SJCRH30 (cell line): ENCODE data around the gene CACNG4. TPM values are rescaled to one million over a fixed set of nuclear protein-coding genes. Genes with fewer than 3 reads are reported as not detected.
A peak's percentile ranks its signal among the peaks of the same experiment; 100 is the strongest.

Experiments used
- DNase-seq, 2 experiments: peaks; one replicate each; pipeline ENCODE4 v3.0.0-alpha.2; 2015 to 2020
- H3K27ac ChIP-seq: fragments of 250-450 bp; sonication (Bioruptor Pico); 2 replicates; pipeline ENCODE4 v1.5.1; 2020; ENCODE audit warnings: mild to moderate bottlenecking, moderate library complexity
- H3K27me3 ChIP-seq: fragments of 250-450 bp; sonication (Bioruptor Pico); 2 replicates; pipeline ENCODE4 v1.5.1; 2020; ENCODE audit warnings: mild to moderate bottlenecking, moderate library complexity
- H3K36me3 ChIP-seq: fragments of 250-450 bp; sonication (Bioruptor Pico); 2 replicates; pipeline ENCODE4 v1.5.1; 2020; ENCODE audit warnings: mild to moderate bottlenecking, moderate library complexity
- H3K4me1 ChIP-seq: fragments of 250-450 bp; sonication (Bioruptor Pico); 2 replicates; pipeline ENCODE4 v1.5.1; 2020; ENCODE audit warnings: mild to moderate bottlenecking, moderate library complexity
- H3K4me3 ChIP-seq: fragments of 250-450 bp; sonication (Bioruptor Pico); 2 replicates; pipeline ENCODE4 v1.5.1; 2020; ENCODE audit warnings: mild to moderate bottlenecking, moderate library complexity
- H3K9me3 ChIP-seq: fragments of 250-450 bp; sonication (Bioruptor Pico); replicated peaks from 2 replicates; pipeline ENCODE4 v1.5.1; 2020; ENCODE audit warnings: mild to moderate bottlenecking, moderate library complexity
- total RNA-seq: library from RNA; depleted of rRNA; stranded (reverse); fragments of >200 nt; shearing (Covaris generic); gene quantifications from 2 replicates; pipeline ENCODE4 v1.2.3, GENCODE V29; 2014

CACNG4 gene
- total RNA-seq, 1 experiment from 2014 or later: 0.49 TPM

DNA sequence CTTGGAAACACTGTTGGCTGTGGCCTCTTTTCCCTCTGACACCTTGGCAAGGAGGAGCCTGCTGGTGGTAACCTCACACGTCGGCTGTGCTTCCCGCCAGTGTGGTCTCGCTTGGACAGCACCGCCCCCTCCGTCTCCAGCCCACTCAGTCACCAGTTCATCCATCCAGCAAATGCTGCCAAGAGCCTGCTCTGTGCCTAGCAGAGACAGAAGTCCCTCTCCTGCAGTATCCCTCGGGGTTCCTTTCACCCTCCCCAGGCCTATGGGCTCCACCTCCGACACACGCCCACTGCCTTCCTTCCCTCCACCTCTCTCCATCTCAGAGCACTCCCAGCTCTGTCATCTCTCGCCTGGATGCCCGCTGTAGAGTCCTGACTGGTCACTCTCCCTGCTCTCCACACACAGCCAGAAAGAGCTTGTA lies 12.3 kb downstream of the CACNG4 start:
- no peak overlapping the region for H3K4me3 ChIP-seq
- no peak for DNase-seq
- no peak overlapping the region for H3K27ac ChIP-seq
- H3K27me3 ChIP-seq: no peaks in the 10 kb centered on the region; the same call in 1 of the 2 replicates
- H3K36me3 ChIP-seq: no peaks in the 10 kb centered on the region
- H3K4me1 ChIP-seq: no peaks in the 10 kb centered on the region
- H3K9me3 ChIP-seq: no peaks in the 10 kb centered on the region

DNA sequence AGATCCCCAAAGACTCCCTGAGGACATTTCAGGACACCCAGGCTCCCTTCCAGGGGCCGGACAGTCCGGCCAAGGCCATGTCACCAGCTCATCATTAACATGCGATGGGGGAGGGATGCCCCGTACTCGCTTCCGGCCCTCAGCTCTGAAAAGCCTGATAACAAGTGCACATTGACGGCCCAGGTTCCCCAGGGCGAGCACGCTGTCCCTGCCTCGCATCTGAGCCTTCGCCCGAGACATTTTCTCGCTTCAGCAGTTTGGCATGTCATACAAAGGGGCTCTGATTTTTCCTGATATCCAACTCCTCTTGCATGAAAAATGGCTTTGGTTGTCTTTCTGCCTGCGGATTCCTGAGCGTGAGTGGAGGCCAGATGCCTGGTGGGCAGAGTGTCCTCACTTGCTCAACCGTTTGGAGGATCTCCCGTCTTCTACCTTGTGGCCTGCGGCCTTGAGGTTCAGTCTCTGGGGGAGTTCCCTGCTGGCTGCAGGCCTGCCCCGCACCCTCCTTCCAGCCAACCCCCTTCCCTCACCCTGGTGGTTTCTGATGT lies 14.1 kb downstream of the CACNG4 start:
- DNase-seq: no peak
- no peak overlapping the region for H3K27ac ChIP-seq

DNA sequence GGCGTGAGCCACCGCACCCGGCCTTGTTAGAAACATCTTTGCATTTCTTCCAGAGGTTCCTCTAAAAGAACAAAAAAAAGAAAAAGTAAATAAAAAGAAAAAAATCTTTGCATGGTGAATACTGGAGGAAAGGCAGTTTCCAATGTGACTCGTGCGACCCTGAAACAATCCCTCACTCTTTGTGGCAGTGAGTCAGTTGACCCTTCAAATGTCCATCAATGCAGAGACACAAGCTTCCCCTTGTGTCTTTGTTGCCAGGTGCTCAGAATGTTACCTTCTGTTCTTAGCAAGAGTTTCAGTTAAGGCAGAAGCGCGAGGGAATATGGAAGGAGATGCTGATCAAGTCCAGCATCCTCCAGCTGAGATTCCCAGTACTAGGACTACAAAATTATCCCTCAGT lies 16.4 kb downstream of the CACNG4 start:
- no peaks in the 10 kb centered on the region for H3K4me1 ChIP-seq
- no peak overlapping the region for H3K4me3 ChIP-seq
- no peaks in the 10 kb centered on the region for H3K9me3 ChIP-seq
- DNase-seq: no peak
- no peak overlapping the region for H3K27ac ChIP-seq
- H3K36me3 ChIP-seq: no peaks in the 10 kb centered on the region
- H3K27me3 ChIP-seq: no peaks in the 10 kb centered on the region; the same call in 1 of the 2 replicates

More for the DNA sequence above, 14.1 kb downstream of the CACNG4 start:
- no peaks in the 10 kb centered on the region for H3K4me1 ChIP-seq
- H3K9me3 ChIP-seq: no peaks in the 10 kb centered on the region
- H3K27me3 ChIP-seq: no peaks in the 10 kb centered on the region; the same call in 1 of the 2 replicates
- no peak overlapping the region for H3K4me3 ChIP-seq
- no peaks in the 10 kb centered on the region for H3K36me3 ChIP-seq

DNA sequence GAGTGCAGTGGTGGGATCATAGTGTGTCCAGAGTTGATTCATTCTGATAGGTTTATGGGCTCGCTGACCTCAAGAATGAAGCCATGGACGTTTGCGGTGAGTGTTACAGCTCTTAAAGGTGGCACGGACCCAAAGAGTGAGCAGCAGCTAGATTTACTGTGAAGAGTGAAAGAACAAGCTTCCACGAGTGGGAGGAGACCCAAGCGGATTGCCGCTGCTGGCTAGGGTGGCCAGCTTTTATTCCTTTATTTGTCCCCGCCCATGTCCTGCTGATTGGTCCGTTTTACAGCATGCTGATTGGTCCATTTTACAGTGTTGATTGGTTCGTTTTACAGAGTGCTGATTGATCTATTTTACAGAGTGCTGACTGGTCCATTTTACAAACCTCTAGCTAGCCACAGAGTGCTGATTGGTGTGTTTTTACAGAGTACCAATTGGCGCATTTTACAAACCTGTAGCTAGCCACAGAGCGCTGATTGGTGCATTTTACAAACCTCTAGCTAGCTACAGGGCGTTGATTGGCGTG lies 17.5 kb downstream of the CACNG4 start:
- Histone ChIP-seq H3K4me3 (no peak overlapping the region), H3K36me3 (no peaks in the 10 kb centered on the region), H3K4me1 (no peaks in the 10 kb centered on the region), H3K27ac (no peak overlapping the region), H3K27me3 (no peaks in the 10 kb centered on the region; the same call in 1 of the 2 replicates), H3K9me3 (no peaks in the 10 kb centered on the region)
- DNase-seq: peak; percentile 15 to 19

DNA sequence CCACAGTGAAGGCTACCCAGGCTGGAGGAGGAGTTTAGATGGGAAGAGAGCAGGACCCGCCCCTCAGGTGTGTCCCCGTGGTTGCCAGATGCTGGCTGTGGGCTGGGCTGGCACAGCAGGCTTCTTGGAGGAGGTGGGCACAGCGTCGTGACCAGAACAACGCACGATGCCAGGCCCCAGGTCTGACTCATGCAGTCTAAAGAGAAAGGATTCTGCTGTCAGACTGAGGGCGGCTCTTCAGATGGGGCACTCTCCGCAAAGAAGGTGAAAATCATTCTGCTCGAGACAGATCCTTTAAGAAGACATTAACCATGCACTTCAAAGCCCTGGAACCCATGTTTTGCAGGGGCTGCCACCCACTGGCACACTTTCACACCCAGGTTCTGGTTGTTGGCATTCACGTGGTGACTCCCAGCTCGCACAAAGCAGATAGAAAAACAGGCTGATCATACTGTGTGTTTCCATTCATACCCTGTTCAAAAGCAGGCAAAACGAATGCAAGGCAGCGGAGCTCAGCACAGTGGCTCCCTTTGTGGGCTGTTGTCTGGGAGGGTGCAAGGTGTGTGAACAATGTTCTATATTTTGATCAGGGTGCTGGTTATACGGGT lies 19.0 kb downstream of the CACNG4 start:
- Histone ChIP-seq H3K27ac (no peak overlapping the region), H3K4me1 (no peaks in the 10 kb centered on the region), H3K36me3 (no peaks in the 10 kb centered on the region), H3K27me3 (no peaks in the 10 kb centered on the region), H3K4me3 (no peak overlapping the region), H3K9me3 (no peaks in the 10 kb centered on the region)
- DNase-seq: no peak

DNA sequence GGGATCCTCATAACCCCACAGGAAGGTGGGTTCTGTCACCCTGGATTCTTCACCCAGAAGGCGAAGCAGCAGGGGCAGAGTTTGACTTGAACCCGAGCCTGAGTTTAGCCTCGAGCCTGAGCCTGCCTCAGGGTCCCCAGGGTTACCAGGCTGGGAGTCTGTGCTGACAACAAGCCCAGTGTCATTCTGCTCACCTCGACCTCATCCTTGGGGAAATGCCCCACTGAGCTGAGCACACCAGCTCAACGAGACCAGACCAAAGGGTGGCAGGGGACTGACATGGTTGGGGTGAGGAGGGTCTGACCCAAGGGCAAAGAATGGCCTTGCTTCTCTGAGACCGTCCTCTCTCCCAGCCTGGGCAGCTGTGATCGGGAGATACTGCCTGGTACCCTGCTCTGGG lies 20.2 kb downstream of the CACNG4 start:
- Histone ChIP-seq H3K4me1 (no peaks in the 10 kb centered on the region), H3K9me3 (no peaks in the 10 kb centered on the region), H3K27ac (no peak overlapping the region), H3K4me3 (no peak overlapping the region), H3K36me3 (no peaks in the 10 kb centered on the region), H3K27me3 (no peaks in the 10 kb centered on the region)
- no peak for DNase-seq

DNA sequence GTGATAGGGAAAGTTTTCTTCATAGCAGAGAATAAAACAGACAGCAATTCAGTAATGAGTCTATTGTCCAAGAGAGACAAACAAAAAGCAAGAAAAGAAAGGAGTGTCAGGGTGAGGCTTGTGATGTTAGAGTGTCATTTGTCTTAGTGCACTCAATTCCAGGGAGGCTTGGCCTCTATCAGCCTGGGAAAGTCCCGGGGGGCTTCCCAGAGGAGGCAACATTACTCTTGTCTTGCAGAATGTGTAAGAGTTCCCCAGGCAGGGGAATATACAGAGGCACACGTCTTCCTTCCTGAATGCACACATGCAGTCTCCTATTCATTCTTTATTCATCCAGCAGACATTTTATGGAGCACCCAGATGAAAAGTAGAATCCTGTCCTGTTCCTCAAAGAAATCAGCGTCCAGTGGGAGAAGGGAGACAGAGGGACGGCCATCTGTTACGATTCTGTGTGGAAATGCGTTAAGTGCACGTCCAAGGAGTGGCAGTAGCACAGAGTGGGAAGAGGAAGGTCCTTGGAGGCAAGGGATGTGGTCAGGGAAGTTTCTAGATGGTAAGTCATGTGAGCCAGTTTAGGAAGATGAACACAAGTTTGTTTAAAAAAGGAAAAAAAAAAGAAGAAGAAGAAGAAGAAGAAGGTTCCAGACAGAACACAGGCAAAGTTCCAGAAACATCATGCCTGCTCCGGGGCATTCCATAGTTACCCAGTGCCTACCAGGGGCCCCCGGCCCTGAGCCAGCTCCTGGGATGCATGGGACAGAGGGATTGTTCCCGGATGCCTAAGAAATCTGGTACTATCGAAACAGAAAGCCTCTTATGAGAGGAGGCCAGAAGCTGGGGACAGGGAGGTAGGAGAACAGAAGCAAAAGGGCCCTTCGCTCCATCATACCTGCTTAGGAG lies 21.1 kb downstream of the CACNG4 start:
- Histone ChIP-seq H3K4me1 (no peaks in the 10 kb centered on the region), H3K36me3 (no peaks in the 10 kb centered on the region), H3K27ac (no peak overlapping the region), H3K27me3 (no peaks in the 10 kb centered on the region), H3K9me3 (no peaks in the 10 kb centered on the region), H3K4me3 (no peak overlapping the region)
- no peak for DNase-seq

DNA sequence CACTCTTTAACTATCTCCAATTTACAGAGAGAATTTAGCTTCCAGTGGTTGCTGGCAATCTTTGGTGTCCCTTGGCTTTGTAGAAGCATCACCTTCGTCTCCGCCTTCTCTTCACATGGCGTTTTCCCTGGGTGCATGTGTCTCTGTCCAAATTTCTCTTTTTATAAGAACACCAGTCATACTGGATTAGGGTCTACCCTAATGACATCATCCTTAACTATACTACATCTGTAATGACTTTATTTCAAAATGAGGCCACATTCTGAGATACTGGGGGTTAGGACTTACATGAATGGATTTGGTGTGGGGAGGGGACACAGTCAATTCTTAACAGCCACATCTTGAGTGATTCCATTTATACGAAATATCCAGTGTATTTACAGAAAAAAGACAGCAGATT lies 22.2 kb downstream of the CACNG4 start:
- no peak overlapping the region for H3K27ac ChIP-seq
- no peaks in the 10 kb centered on the region for H3K27me3 ChIP-seq
- no peaks in the 10 kb centered on the region for H3K9me3 ChIP-seq
- H3K4me1 ChIP-seq: no peaks in the 10 kb centered on the region
- no peaks in the 10 kb centered on the region for H3K36me3 ChIP-seq
- no peak overlapping the region for H3K4me3 ChIP-seq
- DNase-seq: no peak

DNA sequence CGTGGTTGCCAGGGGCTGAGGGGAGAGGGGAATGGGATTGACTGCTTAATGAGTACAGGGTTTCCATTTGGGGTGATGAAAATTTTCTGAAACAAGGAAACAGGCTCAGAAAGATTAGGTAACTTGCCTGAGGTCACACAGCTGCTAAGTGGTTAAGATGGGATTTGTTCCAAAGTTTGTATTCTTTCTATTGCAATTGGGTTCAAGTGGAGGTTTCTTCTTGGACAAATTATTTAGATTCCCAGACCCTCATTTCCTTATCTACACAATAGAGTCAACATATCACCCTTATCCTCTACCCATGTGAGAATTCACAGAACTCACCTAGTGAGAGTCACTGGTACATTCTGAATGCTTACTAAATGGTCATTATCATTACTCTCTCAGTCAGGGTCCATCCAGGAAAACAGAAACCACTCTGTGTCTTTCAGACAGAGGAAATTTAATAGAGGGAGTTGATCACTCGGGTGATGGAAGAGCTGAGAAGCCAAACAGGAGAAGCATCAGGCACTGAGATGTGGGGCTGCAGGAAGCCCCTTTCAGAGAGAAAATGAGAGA lies 22.6 kb downstream of the CACNG4 start:
- no peak overlapping the region for H3K27ac ChIP-seq
- H3K4me3 ChIP-seq: no peak overlapping the region
- no peak for DNase-seq
- H3K9me3 ChIP-seq: no peaks in the 10 kb centered on the region
- H3K36me3 ChIP-seq: no peaks in the 10 kb centered on the region
- no peaks in the 10 kb centered on the region for H3K4me1 ChIP-seq
- no peaks in the 10 kb centered on the region for H3K27me3 ChIP-seq

DNA sequence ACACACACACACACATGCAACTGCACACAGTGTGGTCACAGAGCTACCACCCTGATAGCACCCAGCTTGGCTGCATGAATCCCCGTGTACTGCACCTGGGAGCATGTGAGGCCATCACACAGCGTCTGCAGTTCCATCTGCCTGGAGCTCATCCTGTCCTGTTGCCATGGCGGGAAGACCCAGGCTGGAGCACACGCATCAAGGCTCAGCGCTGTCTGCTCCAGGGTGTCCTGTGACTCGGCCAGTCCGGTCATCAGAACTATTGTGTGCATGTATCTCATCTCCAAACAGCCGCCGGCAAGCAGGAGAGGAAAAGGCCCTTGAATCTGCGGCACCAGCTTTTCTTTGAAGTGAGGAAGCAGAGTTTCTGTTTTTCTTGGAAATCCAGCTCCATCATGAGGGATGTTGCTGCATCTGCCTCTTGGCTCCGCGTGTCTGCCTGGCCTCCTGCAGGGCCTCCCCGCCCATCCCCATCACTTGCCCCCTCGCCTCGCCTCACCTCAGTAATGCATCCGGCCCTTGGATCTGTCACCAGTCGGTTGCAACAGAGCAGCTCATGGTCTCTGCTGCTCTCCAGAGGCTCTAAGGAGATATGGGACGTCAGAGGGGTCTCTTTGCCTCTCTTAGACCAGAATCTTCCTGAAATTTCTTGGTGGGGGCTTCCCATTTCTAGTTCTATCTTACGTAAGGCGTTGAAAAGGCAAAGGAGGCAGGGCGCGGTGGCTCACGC lies 23.7 kb downstream of the CACNG4 start:
- no peaks in the 10 kb centered on the region for H3K36me3 ChIP-seq
- no peak for DNase-seq
- no peak overlapping the region for H3K4me3 ChIP-seq
- no peak overlapping the region for H3K27ac ChIP-seq
- H3K4me1 ChIP-seq: no peaks in the 10 kb centered on the region
- H3K27me3 ChIP-seq: no peaks in the 10 kb centered on the region
- no peaks in the 10 kb centered on the region for H3K9me3 ChIP-seq

DNA sequence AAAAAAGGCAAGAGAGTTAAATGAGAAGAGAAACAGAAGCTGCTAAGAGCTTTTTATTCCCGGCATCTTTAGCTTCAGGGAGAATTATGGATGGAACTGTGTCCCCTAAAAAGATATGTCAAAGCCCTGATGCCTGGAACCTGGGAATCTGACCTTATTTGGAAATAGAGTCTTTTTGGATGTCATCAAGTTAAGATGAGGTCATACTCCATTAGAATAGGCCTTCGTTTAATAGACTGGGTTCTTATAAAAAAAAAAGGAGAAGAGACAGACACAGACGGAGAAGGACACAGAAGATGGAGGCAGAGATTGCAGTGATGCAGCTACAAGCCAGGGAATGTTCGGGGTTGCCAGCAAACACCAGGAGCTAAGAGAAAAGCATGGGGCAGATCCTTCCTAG lies 24.6 kb downstream of the CACNG4 start:
- H3K9me3 ChIP-seq: no peaks in the 10 kb centered on the region
- DNase-seq: no peak
- no peak overlapping the region for H3K4me3 ChIP-seq
- no peaks in the 10 kb centered on the region for H3K27me3 ChIP-seq
- no peaks in the 10 kb centered on the region for H3K36me3 ChIP-seq
- no peaks in the 10 kb centered on the region for H3K4me1 ChIP-seq
- H3K27ac ChIP-seq: no peak overlapping the region

DNA sequence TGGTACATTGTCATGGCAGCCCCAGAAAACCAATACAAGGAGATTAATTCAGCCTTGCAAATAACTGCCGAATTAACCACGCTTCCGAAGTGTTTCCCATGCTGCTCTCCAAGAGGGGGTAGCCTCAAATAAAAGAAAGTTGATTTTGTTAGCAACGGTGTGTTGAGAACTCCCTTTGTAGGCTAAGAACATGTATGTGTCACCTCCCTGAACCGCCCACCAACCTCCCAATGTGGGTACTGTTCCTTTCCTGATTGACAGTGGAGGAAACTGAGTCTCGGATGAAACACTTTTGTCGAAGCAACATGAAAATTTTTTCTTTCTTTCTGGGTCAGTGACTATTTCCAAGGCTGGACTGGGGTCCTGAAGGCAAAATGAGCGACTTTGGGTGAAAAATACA lies 25.1 kb downstream of the CACNG4 start:
- no peak overlapping the region for H3K27ac ChIP-seq

DNA sequence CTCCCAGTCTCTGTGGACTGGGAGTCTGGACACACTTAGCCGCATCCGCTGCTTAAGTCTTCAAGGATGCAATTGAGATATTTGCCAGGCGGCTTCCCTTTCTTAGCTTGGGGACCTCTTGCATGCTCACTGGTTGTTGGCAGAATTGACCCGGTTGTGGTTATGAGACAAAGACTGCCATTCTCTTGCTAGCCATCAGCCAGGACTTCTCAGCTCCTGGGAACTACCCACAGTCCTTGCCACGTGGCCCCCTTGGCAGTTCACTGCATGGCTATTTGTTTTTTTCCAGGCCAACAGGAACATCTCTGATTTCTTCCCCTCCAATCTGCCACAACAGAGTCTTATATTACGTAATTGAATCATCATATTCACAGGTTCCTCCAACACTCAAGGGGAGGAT lies 25.5 kb downstream of the CACNG4 start:
- no peak for DNase-seq
- Histone ChIP-seq H3K4me3 (no peak overlapping the region), H3K4me1 (no peaks in the 10 kb centered on the region), H3K27me3 (no peaks in the 10 kb centered on the region; the same call in 1 of the 2 replicates), H3K36me3 (no peaks in the 10 kb centered on the region), H3K9me3 (no peaks in the 10 kb centered on the region), H3K27ac (no peak overlapping the region)

More for the DNA sequence above, 25.1 kb downstream of the CACNG4 start:
- no peaks in the 10 kb centered on the region for H3K9me3 ChIP-seq
- no peak for DNase-seq
- H3K27me3 ChIP-seq: no peaks in the 10 kb centered on the region; the same call in 1 of the 2 replicates
- no peak overlapping the region for H3K4me3 ChIP-seq
- H3K4me1 ChIP-seq: no peaks in the 10 kb centered on the region
- H3K36me3 ChIP-seq: no peaks in the 10 kb centered on the region

DNA sequence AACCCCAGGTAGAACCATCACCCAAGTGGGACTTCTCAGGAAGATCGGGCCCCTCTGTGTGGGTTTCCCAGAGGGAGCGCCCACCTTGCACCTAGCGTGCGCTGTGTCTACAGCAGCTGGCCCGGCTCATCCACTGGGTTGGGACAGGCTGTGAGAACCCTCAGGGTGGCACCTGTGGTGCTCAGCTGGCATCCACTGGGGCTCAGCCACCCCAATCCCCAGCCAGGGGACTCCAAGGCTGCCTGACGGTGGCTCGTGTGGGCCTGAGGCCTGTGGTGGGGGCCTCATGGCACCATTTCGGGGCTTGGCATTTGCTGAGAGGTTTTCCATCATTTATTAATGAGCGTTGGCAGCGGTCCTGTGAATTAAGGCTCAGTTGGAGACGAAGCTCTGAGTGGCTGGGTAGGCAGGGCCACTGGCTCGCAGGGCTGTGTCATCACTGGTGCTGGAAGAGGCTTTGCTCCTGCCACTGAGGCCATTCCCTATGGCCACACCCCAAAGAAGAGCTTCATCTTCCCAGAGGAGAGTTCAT lies 28.5 kb downstream of the CACNG4 start:
- H3K27me3 ChIP-seq: no peaks in the 10 kb centered on the region; the same call in 1 of the 2 replicates
- no peaks in the 10 kb centered on the region for H3K4me1 ChIP-seq
- no peaks in the 10 kb centered on the region for H3K36me3 ChIP-seq
- H3K9me3 ChIP-seq: no peaks in the 10 kb centered on the region
- no peak for DNase-seq
- H3K27ac ChIP-seq: no peak overlapping the region
- no peak overlapping the region for H3K4me3 ChIP-seq
